ENCODE measurements around the gene HOXA4.

HOXA4 gene

GRCh38 chr7:27169658-27170425 is 39.3 kb upstream of the HOXA4 start:
- H3K36me3 ChIP-seq (ENCODE audit: control insufficient read depth in 1 of 2, insufficient read depth in 2 of 2, low read length in 2 of 2): no peaks in the 10 kb centered on the region
- no peak overlapping the region for H3K4me3 ChIP-seq (ENCODE audit: low read depth in 1 of 2, low read length in 2 of 2)
- H3K9ac ChIP-seq (ENCODE audit: low read depth in 1 of 2, low read length in 2 of 2): no peak overlapping the region

DNA sequence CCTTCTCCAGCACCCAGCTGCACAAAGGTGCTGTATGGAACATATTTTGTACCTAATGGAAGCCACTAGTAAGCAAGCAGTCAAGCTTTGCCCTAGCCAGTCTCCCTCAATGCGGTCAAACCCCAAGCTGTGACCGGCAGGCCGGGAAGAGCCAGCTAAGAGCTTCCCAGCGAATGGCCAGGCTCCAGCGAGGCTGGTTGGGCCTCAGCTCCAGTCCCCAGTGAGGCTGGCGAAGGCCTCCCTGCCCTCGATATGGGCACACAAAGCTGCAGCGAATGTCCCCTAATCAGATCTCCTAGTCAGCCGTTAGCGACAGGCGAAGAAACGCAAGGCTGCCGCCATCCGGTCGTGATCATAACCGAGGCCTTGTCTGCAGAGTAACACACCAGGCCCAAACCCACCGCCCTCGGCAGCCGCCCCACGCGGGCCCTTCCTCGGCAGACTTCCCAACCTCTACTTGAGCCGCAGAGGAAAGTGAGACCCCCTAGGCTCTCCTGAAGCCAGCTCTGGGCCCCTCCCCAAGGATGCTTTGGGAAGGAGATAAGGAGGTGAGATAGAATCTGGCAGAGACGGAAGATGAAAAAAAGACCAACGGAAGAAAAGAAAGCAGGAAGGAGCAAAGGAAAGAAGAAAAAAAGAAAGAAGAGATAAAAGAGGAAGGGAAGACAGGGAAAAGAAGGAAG is 37.8 kb upstream of the HOXA4 start:
- Histone ChIP-seq H3K27me3 (ENCODE audit: control insufficient read depth in 1 of 2, insufficient read depth in 2 of 2, low read length in 2 of 2) (peaks cover 97 to 99% of the 10 kb centered on the region in 2 donors), H3K9ac (ENCODE audit: low read depth in 1 of 2, low read length in 2 of 2) (no peak overlapping the region), H3K36me3 (ENCODE audit: control insufficient read depth in 1 of 2, insufficient read depth in 2 of 2, low read length in 2 of 2) (no peaks in the 10 kb centered on the region), H3K4me3 (ENCODE audit: low read depth in 1 of 2, low read length in 2 of 2) (no peak overlapping the region), H3K4me1 (ENCODE audit: control insufficient read depth in 1 of 2, insufficient read depth in 2 of 2, low read length in 2 of 2) (peaks cover 0 to 14% of the 10 kb centered on the region in 2 donors), H3K27ac (ENCODE audit: low read depth, low read length) (peak overlapping the region; percentile 42), H3K9me3 (ENCODE audit: control insufficient read depth in 1 of 2, low read length in 2 of 2) (no peaks in the 10 kb centered on the region)

More at GRCh38 chr7:27169658-27170425, 39.3 kb upstream of the HOXA4 start:
- peaks cover 0 to 7% of the 10 kb centered on the region in 2 donors for H3K4me1 ChIP-seq (ENCODE audit: control insufficient read depth in 1 of 2, insufficient read depth in 2 of 2, low read length in 2 of 2)
- peak overlapping the region; percentile 3 for H3K27ac ChIP-seq (ENCODE audit: low read depth, low read length)
- H3K9me3 ChIP-seq (ENCODE audit: control insufficient read depth in 1 of 2, low read length in 2 of 2): no peaks in the 10 kb centered on the region
- H3K27me3 ChIP-seq (ENCODE audit: control insufficient read depth in 1 of 2, insufficient read depth in 2 of 2, low read length in 2 of 2): peaks cover 94 to 98% of the 10 kb centered on the region in 2 donors

- Histone ChIP-seq H3K27ac (ENCODE audit: low read depth, low read length) (no peak overlapping the region), H3K9ac (ENCODE audit: low read depth in 1 of 2, low read length in 2 of 2) (no peak overlapping the region), H3K27me3 (ENCODE audit: control insufficient read depth in 1 of 2, insufficient read depth in 2 of 2, low read length in 2 of 2) (peaks cover 97 to 99% of the 10 kb centered on the region in 2 donors), H3K9me3 (ENCODE audit: control insufficient read depth in 1 of 2, low read length in 2 of 2) (no peaks in the 10 kb centered on the region), H3K4me1 (ENCODE audit: control insufficient read depth in 1 of 2, insufficient read depth in 2 of 2, low read length in 2 of 2) (peaks cover 0 to 14% of the 10 kb centered on the region in 2 donors), H3K4me3 (ENCODE audit: low read depth in 1 of 2, low read length in 2 of 2) (no peak overlapping the region), H3K36me3 (ENCODE audit: control insufficient read depth in 1 of 2, insufficient read depth in 2 of 2, low read length in 2 of 2) (no peaks in the 10 kb centered on the region)
Observed at GRCh38 chr7:27167916-27168264, 37.3 kb upstream of the HOXA4 start.

DNA sequence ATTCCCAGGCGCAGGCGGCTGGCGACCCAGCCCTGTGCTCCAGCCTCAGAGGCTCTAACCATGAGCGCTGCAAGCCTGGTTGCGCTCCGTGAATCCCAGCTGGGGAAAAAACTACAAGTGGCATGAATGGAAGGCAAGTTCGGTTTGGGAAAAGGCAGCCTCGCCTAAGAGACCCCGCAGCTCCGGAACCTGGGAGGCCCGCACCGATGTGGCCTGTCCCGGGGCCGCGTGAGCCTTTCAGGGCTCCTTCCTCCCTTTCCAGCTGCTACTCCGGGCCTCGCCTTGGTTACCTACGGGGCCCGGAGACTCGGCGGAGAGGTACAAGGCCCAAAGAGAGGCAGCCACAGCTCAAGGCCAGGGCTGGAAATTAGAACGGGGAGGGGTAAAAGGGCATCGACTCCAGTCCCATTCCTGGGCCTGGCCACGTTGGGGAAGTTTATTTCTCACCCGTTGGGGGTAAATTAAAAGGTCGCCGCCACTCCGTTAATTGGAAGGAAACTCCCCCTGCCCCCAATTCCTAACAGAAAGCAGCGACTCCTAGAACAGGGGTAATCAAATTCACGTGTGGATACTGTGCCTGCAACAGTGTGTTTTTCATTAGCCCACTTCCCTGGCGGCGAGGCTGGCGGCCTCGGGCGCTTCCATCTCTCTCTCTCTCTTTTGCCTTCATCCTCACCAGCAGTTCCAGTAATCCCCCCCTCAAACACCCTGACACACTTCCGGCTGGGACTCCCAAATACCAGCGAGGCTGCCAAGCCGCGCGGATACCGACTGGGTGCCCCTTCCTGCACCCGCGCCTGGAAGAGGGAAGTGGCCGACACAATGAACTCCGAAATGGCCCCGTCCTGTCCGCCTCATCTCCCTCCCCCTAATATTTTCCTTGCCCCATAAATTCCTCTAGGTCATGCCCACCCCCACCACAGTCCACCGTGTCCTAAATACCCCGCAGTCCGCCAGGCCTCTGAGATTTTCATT is 36.3 kb upstream of the HOXA4 start:
- no peak overlapping the region for H3K4me3 ChIP-seq (ENCODE audit: low read depth in 1 of 2, low read length in 2 of 2)
- peaks cover 0 to 9% of the 10 kb centered on the region in 2 donors for H3K4me1 ChIP-seq (ENCODE audit: control insufficient read depth in 1 of 2, insufficient read depth in 2 of 2, low read length in 2 of 2)
- no peaks in the 10 kb centered on the region for H3K9me3 ChIP-seq (ENCODE audit: control insufficient read depth in 1 of 2, low read length in 2 of 2)

DNA sequence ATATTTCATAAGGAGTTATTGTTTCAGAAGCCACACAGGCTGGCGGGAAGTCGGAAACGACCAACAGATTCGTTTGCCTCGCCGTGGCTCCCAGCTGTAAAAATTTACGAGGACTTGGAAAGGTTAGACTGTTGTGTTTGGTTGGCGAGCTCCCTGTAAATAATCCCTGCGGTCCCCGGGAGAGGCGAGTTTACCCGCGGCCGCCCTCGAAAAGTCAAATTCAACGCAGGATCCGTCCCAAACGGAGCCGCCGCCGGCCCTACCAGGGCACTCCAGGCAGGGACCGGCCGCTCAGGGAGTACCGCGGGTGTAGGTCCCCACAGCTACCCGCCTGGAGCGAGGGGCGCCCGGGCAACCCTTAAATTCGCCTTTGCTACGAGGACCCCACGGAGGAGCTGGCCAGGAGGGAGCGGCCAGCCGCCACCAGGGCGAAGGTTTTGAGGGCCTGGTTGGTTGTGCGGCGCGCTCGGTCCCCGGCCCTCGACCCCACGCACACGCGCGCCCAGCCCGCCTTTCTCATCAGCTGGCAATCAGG is 35.5 kb upstream of the HOXA4 start:
- Histone ChIP-seq H3K9ac (ENCODE audit: low read depth in 1 of 2, low read length in 2 of 2) (no peak overlapping the region), H3K4me3 (ENCODE audit: low read depth in 1 of 2, low read length in 2 of 2) (no peak overlapping the region), H3K36me3 (ENCODE audit: control insufficient read depth in 1 of 2, insufficient read depth in 2 of 2, low read length in 2 of 2) (no peaks in the 10 kb centered on the region), H3K4me1 (ENCODE audit: control insufficient read depth in 1 of 2, insufficient read depth in 2 of 2, low read length in 2 of 2) (peaks cover 0 to 9% of the 10 kb centered on the region in 2 donors), H3K27me3 (ENCODE audit: control insufficient read depth in 1 of 2, insufficient read depth in 2 of 2, low read length in 2 of 2) (peaks cover 89 to 93% of the 10 kb centered on the region in 2 donors), H3K9me3 (ENCODE audit: control insufficient read depth in 1 of 2, low read length in 2 of 2) (no peaks in the 10 kb centered on the region), H3K27ac (ENCODE audit: low read depth, low read length) (peak overlapping the region; percentile 42)

More for the DNA sequence above, 36.3 kb upstream of the HOXA4 start:
- Histone ChIP-seq H3K27ac (ENCODE audit: low read depth, low read length) (peak overlapping the region; percentile 42), H3K9ac (ENCODE audit: low read depth in 1 of 2, low read length in 2 of 2) (no peak overlapping the region), H3K27me3 (ENCODE audit: control insufficient read depth in 1 of 2, insufficient read depth in 2 of 2, low read length in 2 of 2) (peaks cover 94 to 98% of the 10 kb centered on the region in 2 donors), H3K36me3 (ENCODE audit: control insufficient read depth in 1 of 2, insufficient read depth in 2 of 2, low read length in 2 of 2) (no peaks in the 10 kb centered on the region)

DNA sequence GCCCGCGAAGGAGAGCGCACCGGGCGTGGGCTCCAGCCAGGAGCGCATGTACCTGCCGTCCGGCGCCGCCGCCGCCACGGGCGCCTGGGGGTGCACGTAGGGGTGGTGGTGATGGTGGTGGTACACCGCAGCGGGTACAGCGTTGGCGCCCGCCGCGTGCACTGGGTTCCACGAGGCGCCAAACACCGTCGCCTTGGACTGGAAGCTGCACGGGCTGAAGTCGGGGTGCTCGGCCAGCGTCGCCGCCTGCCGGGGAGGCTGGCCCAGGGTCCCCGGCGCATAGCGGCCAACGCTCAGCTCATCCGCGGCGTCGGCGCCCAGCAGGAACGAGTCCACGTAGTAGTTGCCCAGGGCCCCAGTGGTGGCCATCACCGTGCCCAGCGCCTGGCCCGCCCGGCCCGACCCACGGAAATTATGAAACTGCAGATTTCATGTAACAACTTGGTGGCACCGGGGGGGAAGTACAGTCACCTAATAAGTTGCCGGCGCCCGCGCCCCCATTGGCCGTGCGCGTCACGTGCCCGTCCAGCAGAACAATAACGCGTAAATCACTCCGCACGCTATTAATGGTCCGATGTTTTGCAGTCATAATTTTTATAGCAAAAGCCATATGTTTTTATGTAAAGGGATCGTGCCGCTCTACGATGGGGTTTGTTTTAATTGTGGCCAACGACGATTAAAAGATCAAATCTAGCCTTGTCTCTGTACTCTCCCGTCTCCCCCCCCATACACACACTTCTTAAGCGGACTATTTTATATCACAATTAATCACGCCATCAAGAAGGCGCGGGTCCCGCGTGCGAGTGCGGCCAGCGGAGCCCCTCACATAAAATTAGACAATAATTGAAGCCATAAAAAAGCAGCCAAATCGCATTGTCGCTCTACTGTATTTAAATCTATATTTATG is 34.8 kb upstream of the HOXA4 start, which contains the start of gene HOXA9:
HOXA9 (minus strand) TSS at position 449 of the 907 bp plus-strand sequence; CDS start at position 369, 80 bp downstream.
- Histone ChIP-seq H3K4me3 (ENCODE audit: low read depth in 1 of 2, low read length in 2 of 2) (peak within 1 kb of the TSS in 1 of 2 donors; percentile 16), H3K9me3 (ENCODE audit: control insufficient read depth in 1 of 2, low read length in 2 of 2) (no peaks in the 10 kb centered on the region), H3K4me1 (ENCODE audit: control insufficient read depth in 1 of 2, insufficient read depth in 2 of 2, low read length in 2 of 2) (peaks cover 0 to 12% of the 10 kb centered on the region in 2 donors), H3K27ac (ENCODE audit: low read depth, low read length) (peak within 1 kb of the TSS; percentile 42), H3K9ac (ENCODE audit: low read depth in 1 of 2, low read length in 2 of 2) (no peak within 1 kb of the TSS), H3K36me3 (ENCODE audit: control insufficient read depth in 1 of 2, insufficient read depth in 2 of 2, low read length in 2 of 2) (no peaks in the 10 kb centered on the region), H3K27me3 (ENCODE audit: control insufficient read depth in 1 of 2, insufficient read depth in 2 of 2, low read length in 2 of 2) (peaks cover 87 to 88% of the 10 kb centered on the region in 2 donors)

DNA sequence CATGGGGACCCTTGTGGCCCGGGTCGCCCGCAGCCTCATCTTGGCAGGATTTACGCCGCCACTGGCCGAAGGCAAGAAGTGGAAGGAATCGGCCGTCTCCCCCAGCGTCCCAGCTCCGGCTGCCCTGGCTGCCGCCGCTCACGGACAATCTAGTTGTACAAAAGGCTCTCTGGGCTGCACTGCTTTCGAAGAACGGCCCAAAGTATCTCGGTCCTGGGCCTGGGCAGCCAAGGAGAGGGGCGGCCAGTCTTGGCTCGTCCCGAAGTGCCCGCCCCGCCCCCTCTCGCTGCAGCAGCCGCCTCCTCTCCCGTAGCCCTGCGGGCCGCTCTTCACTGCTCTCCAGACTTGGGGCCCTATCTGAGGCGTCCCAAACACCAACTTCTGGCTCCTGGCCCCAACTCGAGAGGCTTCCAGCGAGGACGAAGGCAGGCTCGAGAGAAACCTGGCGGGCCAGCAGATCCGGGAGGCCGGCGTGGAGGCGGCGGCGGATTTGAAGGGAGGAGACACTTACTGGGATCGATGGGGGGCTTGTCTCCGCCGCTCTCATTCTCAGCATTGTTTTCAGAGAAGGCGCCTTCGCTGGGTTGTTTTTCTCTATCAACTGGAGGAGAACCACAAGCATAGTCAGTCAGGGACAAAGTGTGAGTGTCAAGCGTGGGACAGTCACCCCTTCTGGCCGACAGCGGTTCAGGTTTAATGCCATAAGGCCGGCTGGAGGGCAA is 34.0 kb upstream of the HOXA4 start:
- peaks cover 0 to 17% of the 10 kb centered on the region in 2 donors for H3K4me1 ChIP-seq (ENCODE audit: control insufficient read depth in 1 of 2, insufficient read depth in 2 of 2, low read length in 2 of 2)
- peak overlapping the region; percentile 39 for H3K27ac ChIP-seq (ENCODE audit: low read depth, low read length)
- peaks cover 88 to 89% of the 10 kb centered on the region in 2 donors for H3K27me3 ChIP-seq (ENCODE audit: control insufficient read depth in 1 of 2, insufficient read depth in 2 of 2, low read length in 2 of 2)
- no peak overlapping the region for H3K9ac ChIP-seq (ENCODE audit: low read depth in 1 of 2, low read length in 2 of 2)
- H3K9me3 ChIP-seq (ENCODE audit: control insufficient read depth in 1 of 2, low read length in 2 of 2): no peaks in the 10 kb centered on the region
- no peaks in the 10 kb centered on the region for H3K36me3 ChIP-seq (ENCODE audit: control insufficient read depth in 1 of 2, insufficient read depth in 2 of 2, low read length in 2 of 2)
- H3K4me3 ChIP-seq (ENCODE audit: low read depth in 1 of 2, low read length in 2 of 2): no peak overlapping the region

GRCh38 chr7:27164045-27164366 is 33.4 kb upstream of the HOXA4 start:
- H3K27me3 ChIP-seq (ENCODE audit: control insufficient read depth in 1 of 2, insufficient read depth in 2 of 2, low read length in 2 of 2): peaks cover 89% of the 10 kb centered on the region in 2 donors
- H3K4me3 ChIP-seq (ENCODE audit: low read depth in 1 of 2, low read length in 2 of 2): no peak overlapping the region
- H3K9me3 ChIP-seq (ENCODE audit: control insufficient read depth in 1 of 2, low read length in 2 of 2): no peaks in the 10 kb centered on the region
- no peaks in the 10 kb centered on the region for H3K36me3 ChIP-seq (ENCODE audit: control insufficient read depth in 1 of 2, insufficient read depth in 2 of 2, low read length in 2 of 2)
- H3K27ac ChIP-seq (ENCODE audit: low read depth, low read length): no peak overlapping the region
- peaks cover 0 to 17% of the 10 kb centered on the region in 2 donors for H3K4me1 ChIP-seq (ENCODE audit: control insufficient read depth in 1 of 2, insufficient read depth in 2 of 2, low read length in 2 of 2)
- H3K9ac ChIP-seq (ENCODE audit: low read depth in 1 of 2, low read length in 2 of 2): no peak overlapping the region
